ENCODE measurements around the gene HSPA4. TPM values are rescaled to one million over a fixed set of nuclear protein-coding genes. Genes with fewer than 3 reads are reported as not detected.

HSPA4 gene
- total RNA-seq, 8 experiments from 2014 or later = 77.9 to 159 (median 113) TPM

- Histone ChIP-seq H3K4me3 (no peak overlapping the region), H3K27ac (no peak overlapping the region), H3K4me1 (replicated peaks in 1 of 2) (no peaks in the 10 kb centered on the region)
- WGBS, 10 experiments = 85 to 95% (median 90%) methylated on average over 1 to 11 of the region's 13 CpGs; no CpG with 5 or more reads in 3 of the 10 experiments
- in situ Hi-C loops (cut with MboI; ENCODE audit: low pct_unique_long_range_greater_than_20kb in 2 of 9, low sequenced_read_pairs in 9 of 9, unreplicated experiment in 9 of 9) = loop anchor here in 5 of 9 experiments (5.0 to 25.0 kb wide), 5 partner anchors 135 to 875 kb away; no protein-coding TSS in a partner anchor
- no peak for ATAC-seq (replicated peaks in 6 of 8)
These were observed 60.3 kb downstream of the HSPA4 start for GRCh38 chr5:133112026-133112660.

GRCh38 chr5:133113331-133114061 is 61.7 kb downstream of the HSPA4 start:
- Histone ChIP-seq H3K4me1 (replicated peaks in 1 of 2) (no peaks in the 10 kb centered on the region), H3K4me3 (no peak overlapping the region), H3K27ac (no peak overlapping the region)
- 39 to 100% (median 61%) methylated on average over 1 to 7 of the region's 13 CpGs; no CpG with 5 or more reads in 6 of the 10 experiments for WGBS, 10 experiments
- ATAC-seq (replicated peaks in 6 of 8) = no peak
- in situ Hi-C loops (cut with MboI; ENCODE audit: low pct_unique_long_range_greater_than_20kb in 2 of 9, low sequenced_read_pairs in 9 of 9, unreplicated experiment in 9 of 9) = loop anchor here in 5 of 9 experiments (5.0 to 25.0 kb wide), 5 partner anchors 134 to 874 kb away; no protein-coding TSS in a partner anchor

- Histone ChIP-seq H3K4me3 (no peak overlapping the region), H3K4me1 (replicated peaks in 1 of 2) (no peaks in the 10 kb centered on the region), H3K27ac (no peak overlapping the region)
- peak in 5 of 8 experiments; percentile 7 to 77 (median 39) for ATAC-seq (replicated peaks in 6 of 8)
- in situ Hi-C loops (cut with MboI; ENCODE audit: low pct_unique_long_range_greater_than_20kb in 2 of 9, low sequenced_read_pairs in 9 of 9, unreplicated experiment in 9 of 9) = loop anchor here in 5 of 9 experiments (5.0 to 25.0 kb wide), 5 partner anchors 133 to 873 kb away; no protein-coding TSS in a partner anchor
- WGBS, 10 experiments = 70 to 100% (median 81%) methylated on average over 2 to 12 of the region's 14 CpGs
These were observed 62.5 kb downstream of the HSPA4 start for GRCh38 chr5:133114166-133114932.

- ATAC-seq (replicated peaks in 6 of 8) = peak in 1 of 8 experiments; percentile 4
- 100% methylated on average over 1 of the region's 1 CpG; no CpG with 5 or more reads in 7 of the 10 experiments for WGBS, 10 experiments
- in situ Hi-C loops (cut with MboI; ENCODE audit: low pct_unique_long_range_greater_than_20kb in 2 of 9, low sequenced_read_pairs in 9 of 9, unreplicated experiment in 9 of 9) = loop anchor here in 5 of 9 experiments (5.0 to 25.0 kb wide), 5 partner anchors 132 to 872 kb away; no protein-coding TSS in a partner anchor
- Histone ChIP-seq H3K27ac (no peak overlapping the region), H3K4me3 (no peak overlapping the region), H3K4me1 (replicated peaks in 1 of 2) (no peaks in the 10 kb centered on the region)
These were observed 63.1 kb downstream of the HSPA4 start for GRCh38 chr5:133114933-133115310.

- H3K4me1 ChIP-seq (replicated peaks in 1 of 2) = no peaks in the 10 kb centered on the region
- peak in 2 of 8 experiments; percentile 72 to 81 for ATAC-seq (replicated peaks in 6 of 8)
- in situ Hi-C loops (cut with MboI; ENCODE audit: low pct_unique_long_range_greater_than_20kb in 2 of 9, low sequenced_read_pairs in 9 of 9, unreplicated experiment in 9 of 9) = loop anchor here in 4 of 9 experiments (25.0 kb wide), 4 partner anchors 146 to 871 kb away; no protein-coding TSS in a partner anchor
These were observed 64.8 kb downstream of the HSPA4 start for GRCh38 chr5:133116601-133117000.

GRCh38 chr5:133117166-133117911 is 65.5 kb downstream of the HSPA4 start:
- H3K4me1 ChIP-seq (replicated peaks in 1 of 2) = no peaks in the 10 kb centered on the region
- no peak for ATAC-seq (replicated peaks in 6 of 8)
- in situ Hi-C loops (cut with MboI; ENCODE audit: low pct_unique_long_range_greater_than_20kb in 2 of 9, low sequenced_read_pairs in 9 of 9, unreplicated experiment in 9 of 9) = loop anchor here in 4 of 9 experiments (25.0 kb wide), 4 partner anchors 145 to 870 kb away; no protein-coding TSS in a partner anchor
- no peak overlapping the region for H3K27ac ChIP-seq
- no peak overlapping the region for H3K4me3 ChIP-seq
- 40 to 100% (median 80%) methylated on average over 1 to 7 of the region's 10 CpGs; no CpG with 5 or more reads in 3 of the 10 experiments for WGBS, 10 experiments

More at GRCh38 chr5:133116601-133117000, 64.8 kb downstream of the HSPA4 start:
- WGBS, 10 experiments = 0 to 100% (median 100%) methylated on average over 1 to 2 of the region's 2 CpGs; no CpG with 5 or more reads in 3 of the 10 experiments
- H3K4me3 ChIP-seq = no peak overlapping the region
- no peak overlapping the region for H3K27ac ChIP-seq

- WGBS, 10 experiments = 64 to 100% (median 71%) methylated on average over 1 to 6 of the region's 9 CpGs; no CpG with 5 or more reads in 3 of the 10 experiments
- in situ Hi-C loops (cut with MboI; ENCODE audit: low pct_unique_long_range_greater_than_20kb in 2 of 9, low sequenced_read_pairs in 9 of 9, unreplicated experiment in 9 of 9) = loop anchor here in 4 of 9 experiments (25.0 kb wide), 4 partner anchors 144 to 869 kb away; no protein-coding TSS in a partner anchor
- ATAC-seq (replicated peaks in 6 of 8) = no peak
- no peak overlapping the region for H3K27ac ChIP-seq
- no peak overlapping the region for H3K4me3 ChIP-seq
- peaks cover 0 to 6% of the 10 kb centered on the region in 2 donors for H3K4me1 ChIP-seq (replicated peaks in 1 of 2)
These were observed 66.2 kb downstream of the HSPA4 start for GRCh38 chr5:133117912-133118445.

GRCh38 chr5:133118741-133119140 is 66.9 kb downstream of the HSPA4 start:
- Histone ChIP-seq H3K4me3 (no peak overlapping the region), H3K4me1 (replicated peaks in 1 of 2) (peaks cover 0 to 7% of the 10 kb centered on the region in 2 donors), H3K27ac (no peak overlapping the region)
- in situ Hi-C loops (cut with MboI; ENCODE audit: low pct_unique_long_range_greater_than_20kb in 2 of 9, low sequenced_read_pairs in 9 of 9, unreplicated experiment in 9 of 9) = loop anchor here in 4 of 9 experiments (25.0 kb wide), 4 partner anchors 144 to 869 kb away; no protein-coding TSS in a partner anchor
- 20 to 80% (median 63%) methylated on average over 1 to 2 of the region's 4 CpGs; no CpG with 5 or more reads in 6 of the 10 experiments for WGBS, 10 experiments
- ATAC-seq (replicated peaks in 6 of 8) = no peak

- in situ Hi-C loops (cut with MboI; ENCODE audit: low pct_unique_long_range_greater_than_20kb in 2 of 9, low sequenced_read_pairs in 9 of 9, unreplicated experiment in 9 of 9) = loop anchor here in 4 of 9 experiments (25.0 kb wide), 4 partner anchors 143 to 868 kb away; no protein-coding TSS in a partner anchor
- WGBS, 10 experiments = 42 to 94% (median 70%) methylated on average over 1 to 3 of the region's 4 CpGs; no CpG with 5 or more reads in 4 of the 10 experiments
- no peak for ATAC-seq (replicated peaks in 6 of 8)
These were observed 67.5 kb downstream of the HSPA4 start for GRCh38 chr5:133119233-133119711.

GRCh38 chr5:133120156-133120750 is 68.4 kb downstream of the HSPA4 start:
- WGBS, 10 experiments = 33 to 100% (median 60%) methylated on average over 1 to 4 of the region's 7 CpGs; no CpG with 5 or more reads in 5 of the 10 experiments
- Histone ChIP-seq H3K4me1 (replicated peaks in 1 of 2) (peaks cover 0 to 7% of the 10 kb centered on the region in 2 donors), H3K4me3 (no peak overlapping the region), H3K27ac (no peak overlapping the region)
- no peak for ATAC-seq (replicated peaks in 6 of 8)
- in situ Hi-C loops (cut with MboI; ENCODE audit: low pct_unique_long_range_greater_than_20kb in 2 of 9, low sequenced_read_pairs in 9 of 9, unreplicated experiment in 9 of 9) = loop anchor here in 4 of 9 experiments (25.0 kb wide), 4 partner anchors 142 to 867 kb away; no protein-coding TSS in a partner anchor

More at GRCh38 chr5:133119233-133119711, 67.5 kb downstream of the HSPA4 start:
- H3K4me3 ChIP-seq = no peak overlapping the region
- H3K27ac ChIP-seq = no peak overlapping the region
- peaks cover 0 to 7% of the 10 kb centered on the region in 2 donors for H3K4me1 ChIP-seq (replicated peaks in 1 of 2)

GRCh38 chr5:133121080-133121479 is 69.3 kb downstream of the HSPA4 start:
- Histone ChIP-seq H3K27ac (no peak overlapping the region), H3K4me1 (replicated peaks in 1 of 2) (peaks cover 0 to 7% of the 10 kb centered on the region in 2 donors), H3K4me3 (no peak overlapping the region)
- 20 to 100% (median 96%) methylated on average over 1 to 2 of the region's 2 CpGs; no CpG with 5 or more reads in 3 of the 10 experiments for WGBS, 10 experiments
- ATAC-seq (replicated peaks in 6 of 8) = peak in 1 of 8 experiments; percentile 36
- in situ Hi-C loops (cut with MboI; ENCODE audit: low pct_unique_long_range_greater_than_20kb in 2 of 9, low sequenced_read_pairs in 9 of 9, unreplicated experiment in 9 of 9) = loop anchor here in 4 of 9 experiments (25.0 kb wide), 4 partner anchors 141 to 866 kb away; no protein-coding TSS in a partner anchor

Measured in motor neuron (in vitro differentiated cells).